Immature natural killer cell (primary cell): ENCODE data around the gene CACNA2D1. TPM values are rescaled to one million over a fixed set of nuclear protein-coding genes. Genes with fewer than 3 reads are reported as not detected.

ENCODE experiments used
- DNase-seq, 3 donors: peaks; one replicate each; pipeline ENCODE4 v3.0.0; 2022; ENCODE audit warnings: mixed read lengths in 1 of 3
- H3K27ac Mint-ChIP-seq, 6 donors: one replicate each; pipeline ENCODE4 v1.8.0; 2020; ENCODE audit warnings: mixed read lengths in 6 of 6, mild to moderate bottlenecking in 5 of 6, inconsistent platforms in 4 of 6, moderate library complexity in 3 of 6
- H3K27me3 Mint-ChIP-seq, 3 donors: one replicate each; pipeline ENCODE4 v1.8.0; 2020 to 2021; ENCODE audit warnings: low read depth in 3 of 3, mild to moderate bottlenecking in 3 of 3, mixed read lengths in 3 of 3, moderate library complexity in 3 of 3, inconsistent platforms in 1 of 3
- H3K36me3 Mint-ChIP-seq, 3 donors: one replicate each; pipeline ENCODE4 v1.8.0; 2020; ENCODE audit warnings: mixed read lengths in 3 of 3, inconsistent platforms in 2 of 3, mild to moderate bottlenecking in 2 of 3
- H3K4me1 Mint-ChIP-seq, 2 donors: one replicate each; pipeline ENCODE4 v1.8.0; 2020; ENCODE audit warnings: inconsistent platforms in 2 of 2, mild to moderate bottlenecking in 2 of 2, mixed read lengths in 2 of 2, moderate library complexity in 1 of 2
- H3K4me3 Mint-ChIP-seq, 5 donors: one replicate each; pipeline ENCODE4 v1.8.0; 2020; ENCODE audit warnings: mild to moderate bottlenecking in 5 of 5, mixed read lengths in 5 of 5, inconsistent platforms in 3 of 5, moderate library complexity in 3 of 5
- H3K9me3 Mint-ChIP-seq, 6 donors: one replicate each; pipeline ENCODE4 v1.8.0; 2020; ENCODE audit warnings: mild to moderate bottlenecking in 6 of 6, mixed read lengths in 6 of 6, inconsistent platforms in 4 of 6, moderate library complexity in 3 of 6
- polyA plus RNA-seq, 3 donors: library from polyadenylated mRNA; unstranded; fragments of 300-500 nt; fragmentation: Illumina TruSeq; gene quantifications; one replicate each; pipeline ENCODE4 v1.2.3, GENCODE V29; 2021

Gene CACNA2D1
- polyA plus RNA-seq, 3 donors from 2014 or later, result not detected

GRCh38 chr7:82194016-82194643 is 249.4 kb downstream of the CACNA2D1 start:
- DNase-seq, result no peak
- Mint-ChIP-seq H3K4me3 (no peak overlapping the region), H3K27me3 (peaks cover 0 to 4% (median 0%) of the 10 kb centered on the region in 3 donors), H3K9me3 (peaks cover 0 to 35% (median 4%) of the 10 kb centered on the region in 6 donors), H3K4me1 (no peaks in the 10 kb centered on the region), H3K27ac (no peak overlapping the region), H3K36me3 (no peaks in the 10 kb centered on the region)

GRCh38 chr7:82188636-82189035 is 254.9 kb downstream of the CACNA2D1 start:
- no peaks in the 10 kb centered on the region for H3K36me3 Mint-ChIP-seq
- no peaks in the 10 kb centered on the region for H3K4me1 Mint-ChIP-seq
- no peak for DNase-seq
- H3K27me3 Mint-ChIP-seq, result peaks cover 0 to 2% (median 0%) of the 10 kb centered on the region in 3 donors
- peaks cover 0 to 23% (median 6%) of the 10 kb centered on the region in 6 donors for H3K9me3 Mint-ChIP-seq
- no peak overlapping the region for H3K27ac Mint-ChIP-seq
- H3K4me3 Mint-ChIP-seq, result no peak overlapping the region

GRCh38 chr7:82185443-82185842 is 258.1 kb downstream of the CACNA2D1 start:
- Mint-ChIP-seq H3K27ac (no peak overlapping the region), H3K4me3 (no peak overlapping the region), H3K27me3 (peaks cover 0 to 2% (median 0%) of the 10 kb centered on the region in 3 donors), H3K4me1 (no peaks in the 10 kb centered on the region), H3K9me3 (peaks cover 2 to 40% (median 12%) of the 10 kb centered on the region in 6 donors), H3K36me3 (no peaks in the 10 kb centered on the region)
- DNase-seq, result no peak

- no peak for DNase-seq
- Mint-ChIP-seq H3K27me3 (peaks cover 0 to 2% (median 2%) of the 10 kb centered on the region in 3 donors), H3K4me3 (no peak overlapping the region), H3K27ac (no peak overlapping the region), H3K36me3 (no peaks in the 10 kb centered on the region), H3K9me3 (peaks cover 0 to 36% (median 13%) of the 10 kb centered on the region in 6 donors), H3K4me1 (no peaks in the 10 kb centered on the region)
These were observed 259.9 kb downstream of the CACNA2D1 start for GRCh38 chr7:82183634-82184033.

- Mint-ChIP-seq H3K4me3 (no peak overlapping the region), H3K9me3 (peaks cover 0 to 32% (median 11%) of the 10 kb centered on the region in 6 donors), H3K36me3 (no peaks in the 10 kb centered on the region), H3K27ac (no peak overlapping the region), H3K4me1 (no peaks in the 10 kb centered on the region), H3K27me3 (peaks cover 2 to 3% (median 2%) of the 10 kb centered on the region in 3 donors)
- DNase-seq, result no peak
These were observed 264.3 kb downstream of the CACNA2D1 start for GRCh38 chr7:82179311-82179710.

GRCh38 chr7:82175319-82175718 is 268.3 kb downstream of the CACNA2D1 start:
- Mint-ChIP-seq H3K4me1 (no peaks in the 10 kb centered on the region), H3K4me3 (no peak overlapping the region), H3K27ac (no peak overlapping the region), H3K36me3 (no peaks in the 10 kb centered on the region), H3K9me3 (peaks cover 0 to 20% (median 8%) of the 10 kb centered on the region in 6 donors), H3K27me3 (peaks cover 2 to 3% (median 2%) of the 10 kb centered on the region in 3 donors)
- no peak for DNase-seq

- DNase-seq, result no peak
- Mint-ChIP-seq H3K9me3 (peaks cover 0 to 16% (median 7%) of the 10 kb centered on the region in 6 donors), H3K4me3 (no peak overlapping the region), H3K36me3 (no peaks in the 10 kb centered on the region), H3K27me3 (peaks cover 0 to 3% (median 2%) of the 10 kb centered on the region in 3 donors), H3K27ac (no peak overlapping the region), H3K4me1 (no peaks in the 10 kb centered on the region)
These were observed 270.1 kb downstream of the CACNA2D1 start for GRCh38 chr7:82173400-82174021.

- peaks cover 0 to 2% (median 0%) of the 10 kb centered on the region in 3 donors for H3K27me3 Mint-ChIP-seq
- peaks cover 0 to 13% (median 7%) of the 10 kb centered on the region in 6 donors for H3K9me3 Mint-ChIP-seq
These were observed 270.7 kb downstream of the CACNA2D1 start for GRCh38 chr7:82172881-82173280.

GRCh38 chr7:82172017-82172416 is 271.6 kb downstream of the CACNA2D1 start:
- peaks cover 0 to 10% (median 7%) of the 10 kb centered on the region in 6 donors for H3K9me3 Mint-ChIP-seq
- H3K36me3 Mint-ChIP-seq, result no peaks in the 10 kb centered on the region
- no peaks in the 10 kb centered on the region for H3K4me1 Mint-ChIP-seq
- DNase-seq, result no peak
- H3K27ac Mint-ChIP-seq, result no peak overlapping the region
- no peak overlapping the region for H3K4me3 Mint-ChIP-seq
- peaks cover 0 to 2% (median 0%) of the 10 kb centered on the region in 3 donors for H3K27me3 Mint-ChIP-seq

More at GRCh38 chr7:82172881-82173280, 270.7 kb downstream of the CACNA2D1 start:
- Mint-ChIP-seq H3K36me3 (no peaks in the 10 kb centered on the region), H3K4me3 (no peak overlapping the region), H3K4me1 (no peaks in the 10 kb centered on the region), H3K27ac (no peak overlapping the region)
- DNase-seq, result no peak

- Mint-ChIP-seq H3K4me3 (no peak overlapping the region), H3K9me3 (peaks cover 2 to 20% (median 3%) of the 10 kb centered on the region in 6 donors), H3K36me3 (no peaks in the 10 kb centered on the region), H3K4me1 (no peaks in the 10 kb centered on the region), H3K27ac (no peak overlapping the region), H3K27me3 (no peaks in the 10 kb centered on the region)
- no peak for DNase-seq
These were observed 275.8 kb downstream of the CACNA2D1 start for GRCh38 chr7:82167558-82168314.

- Mint-ChIP-seq H3K27me3 (no peaks in the 10 kb centered on the region), H3K4me1 (no peaks in the 10 kb centered on the region), H3K36me3 (no peaks in the 10 kb centered on the region), H3K4me3 (no peak overlapping the region), H3K9me3 (peaks cover 0 to 22% (median 4%) of the 10 kb centered on the region in 6 donors), H3K27ac (no peak overlapping the region)
- no peak for DNase-seq
These were observed 277.1 kb downstream of the CACNA2D1 start for GRCh38 chr7:82166260-82167015.

- Mint-ChIP-seq H3K27me3 (no peaks in the 10 kb centered on the region), H3K9me3 (peaks cover 0 to 30% (median 4%) of the 10 kb centered on the region in 6 donors), H3K4me1 (no peaks in the 10 kb centered on the region)
These were observed 278.8 kb downstream of the CACNA2D1 start for GRCh38 chr7:82164813-82165212.

GRCh38 chr7:82164410-82164809 is 279.2 kb downstream of the CACNA2D1 start:
- Mint-ChIP-seq H3K27ac (no peak overlapping the region), H3K4me1 (no peaks in the 10 kb centered on the region), H3K9me3 (peaks cover 0 to 30% (median 4%) of the 10 kb centered on the region in 6 donors), H3K27me3 (no peaks in the 10 kb centered on the region), H3K36me3 (no peaks in the 10 kb centered on the region), H3K4me3 (no peak overlapping the region)
- no peak for DNase-seq

More at GRCh38 chr7:82164813-82165212, 278.8 kb downstream of the CACNA2D1 start:
- Mint-ChIP-seq H3K27ac (no peak overlapping the region), H3K4me3 (no peak overlapping the region), H3K36me3 (no peaks in the 10 kb centered on the region)
- DNase-seq, result no peak
